Measurements from ENCODE around the gene SLC44A3. TPM values are rescaled to one million over a fixed set of nuclear protein-coding genes. Genes with fewer than 3 reads are reported as not detected.
A peak's percentile ranks its signal among the peaks of the same experiment; 100 is the strongest.

Gene SLC44A3
- total and polyA plus RNA-seq, 4 donors, result 8.2 to 10.2 (median 8.6) TPM

- no peak overlapping the region for H3K4me3 ChIP-seq (ENCODE audit: low read depth, low read length)
- DNase-seq (ENCODE audit: low read depth in 4 of 6, low spot score in 6 of 6), result no peak
- H3K27ac ChIP-seq (ENCODE audit: low read depth, low read length), result no peak overlapping the region
- H3K27me3 ChIP-seq (ENCODE audit: control insufficient read depth, insufficient read depth, low read length), result no peaks in the 10 kb centered on the region
- no peaks in the 10 kb centered on the region for H3K9me3 ChIP-seq (ENCODE audit: control insufficient read depth, insufficient read depth, low read length)
- H3K36me3 ChIP-seq (ENCODE audit: control insufficient read depth, insufficient read depth, low read length), result peaks cover 2% of the 10 kb centered on the region
- H3K4me1 ChIP-seq (ENCODE audit: control insufficient read depth, insufficient read depth, low read length), result peaks cover 12% of the 10 kb centered on the region
- WGBS (ENCODE audit: insufficient coverage), result no CpG with 5 or more reads among the region's 2 CpGs
These were observed 21.7 kb upstream of the SLC44A3 start for GRCh38 chr1:94798462-94798861.

GRCh38 chr1:94799206-94799605, 21.0 kb upstream of the SLC44A3 start:
- Histone ChIP-seq H3K27ac (ENCODE audit: low read depth, low read length) (no peak overlapping the region), H3K36me3 (ENCODE audit: control insufficient read depth, insufficient read depth, low read length) (peaks cover 2% of the 10 kb centered on the region), H3K27me3 (ENCODE audit: control insufficient read depth, insufficient read depth, low read length) (no peaks in the 10 kb centered on the region), H3K4me3 (ENCODE audit: low read depth, low read length) (no peak overlapping the region), H3K9me3 (ENCODE audit: control insufficient read depth, insufficient read depth, low read length) (no peaks in the 10 kb centered on the region), H3K4me1 (ENCODE audit: control insufficient read depth, insufficient read depth, low read length) (peaks cover 19% of the 10 kb centered on the region)
- DNase-seq (ENCODE audit: low read depth in 4 of 6, low spot score in 6 of 6), result no peak
- no CpG with 5 or more reads among the region's 4 CpGs for WGBS (ENCODE audit: insufficient coverage)

- peaks cover 26% of the 10 kb centered on the region for H3K4me1 ChIP-seq (ENCODE audit: control insufficient read depth, insufficient read depth, low read length)
- no peaks in the 10 kb centered on the region for H3K27me3 ChIP-seq (ENCODE audit: control insufficient read depth, insufficient read depth, low read length)
- DNase-seq (ENCODE audit: low read depth in 4 of 6, low spot score in 6 of 6), result peak in 2 of 6 donors; percentile 74 to 76
- no peaks in the 10 kb centered on the region for H3K36me3 ChIP-seq (ENCODE audit: control insufficient read depth, insufficient read depth, low read length)
- no peaks in the 10 kb centered on the region for H3K9me3 ChIP-seq (ENCODE audit: control insufficient read depth, insufficient read depth, low read length)
- no peak overlapping the region for H3K4me3 ChIP-seq (ENCODE audit: low read depth, low read length)
- H3K27ac ChIP-seq (ENCODE audit: low read depth, low read length), result peak overlapping the region; percentile 70
- WGBS (ENCODE audit: insufficient coverage), result 38% methylated on average over 6 of the region's 7 CpGs
These were observed 18.1 kb upstream of the SLC44A3 start for GRCh38 chr1:94801919-94802546.

GRCh38 chr1:94803106-94803505, 17.1 kb upstream of the SLC44A3 start:
- DNase-seq (ENCODE audit: low read depth in 4 of 6, low spot score in 6 of 6), result no peak
- Histone ChIP-seq H3K4me3 (ENCODE audit: low read depth, low read length) (no peak overlapping the region), H3K27ac (ENCODE audit: low read depth, low read length) (peak overlapping the region; percentile 70), H3K4me1 (ENCODE audit: control insufficient read depth, insufficient read depth, low read length) (peaks cover 26% of the 10 kb centered on the region), H3K27me3 (ENCODE audit: control insufficient read depth, insufficient read depth, low read length) (no peaks in the 10 kb centered on the region), H3K36me3 (ENCODE audit: control insufficient read depth, insufficient read depth, low read length) (no peaks in the 10 kb centered on the region), H3K9me3 (ENCODE audit: control insufficient read depth, insufficient read depth, low read length) (no peaks in the 10 kb centered on the region)
- 20% methylated on average over 1 of the region's 3 CpGs for WGBS (ENCODE audit: insufficient coverage)

GRCh38 chr1:94803517-94804441, 16.4 kb upstream of the SLC44A3 start:
- peak in 2 of 6 donors; percentile 74 to 78 for DNase-seq (ENCODE audit: low read depth in 4 of 6, low spot score in 6 of 6)
- H3K4me1 ChIP-seq (ENCODE audit: control insufficient read depth, insufficient read depth, low read length), result peaks cover 26% of the 10 kb centered on the region
- H3K4me3 ChIP-seq (ENCODE audit: low read depth, low read length), result peak overlapping the region; percentile 3
- WGBS (ENCODE audit: insufficient coverage), result 50% methylated on average over 1 of the region's 8 CpGs
- no peaks in the 10 kb centered on the region for H3K9me3 ChIP-seq (ENCODE audit: control insufficient read depth, insufficient read depth, low read length)
- no peaks in the 10 kb centered on the region for H3K36me3 ChIP-seq (ENCODE audit: control insufficient read depth, insufficient read depth, low read length)
- H3K27me3 ChIP-seq (ENCODE audit: control insufficient read depth, insufficient read depth, low read length), result no peaks in the 10 kb centered on the region
- H3K27ac ChIP-seq (ENCODE audit: low read depth, low read length), result peak overlapping the region; percentile 70

- peak overlapping the region; percentile 70 for H3K27ac ChIP-seq (ENCODE audit: low read depth, low read length)
- DNase-seq (ENCODE audit: low read depth in 4 of 6, low spot score in 6 of 6), result no peak
- no peaks in the 10 kb centered on the region for H3K27me3 ChIP-seq (ENCODE audit: control insufficient read depth, insufficient read depth, low read length)
- H3K4me1 ChIP-seq (ENCODE audit: control insufficient read depth, insufficient read depth, low read length), result peaks cover 26% of the 10 kb centered on the region
- 33% methylated on average over 3 of the region's 3 CpGs for WGBS (ENCODE audit: insufficient coverage)
- H3K36me3 ChIP-seq (ENCODE audit: control insufficient read depth, insufficient read depth, low read length), result no peaks in the 10 kb centered on the region
- no peaks in the 10 kb centered on the region for H3K9me3 ChIP-seq (ENCODE audit: control insufficient read depth, insufficient read depth, low read length)
- no peak overlapping the region for H3K4me3 ChIP-seq (ENCODE audit: low read depth, low read length)
These were observed 15.7 kb upstream of the SLC44A3 start for GRCh38 chr1:94804442-94804837.

GRCh38 chr1:94805912-94806311, 14.2 kb upstream of the SLC44A3 start:
- Histone ChIP-seq H3K4me3 (ENCODE audit: low read depth, low read length) (peak overlapping the region; percentile 17), H3K9me3 (ENCODE audit: control insufficient read depth, insufficient read depth, low read length) (no peaks in the 10 kb centered on the region), H3K36me3 (ENCODE audit: control insufficient read depth, insufficient read depth, low read length) (no peaks in the 10 kb centered on the region), H3K27me3 (ENCODE audit: control insufficient read depth, insufficient read depth, low read length) (no peaks in the 10 kb centered on the region), H3K4me1 (ENCODE audit: control insufficient read depth, insufficient read depth, low read length) (peaks cover 26% of the 10 kb centered on the region), H3K27ac (ENCODE audit: low read depth, low read length) (peak overlapping the region; percentile 72)
- DNase-seq (ENCODE audit: low read depth in 4 of 6, low spot score in 6 of 6), result peak in 2 of 6 donors; percentile 85 to 87
- WGBS (ENCODE audit: insufficient coverage), result 0% methylated on average over 1 of the region's 4 CpGs

- DNase-seq (ENCODE audit: low read depth in 4 of 6, low spot score in 6 of 6), result peak in 2 of 6 donors; percentile 80 to 94
- Histone ChIP-seq H3K36me3 (ENCODE audit: control insufficient read depth, insufficient read depth, low read length) (no peaks in the 10 kb centered on the region), H3K4me3 (ENCODE audit: low read depth, low read length) (peak overlapping the region; percentile 17), H3K27ac (ENCODE audit: low read depth, low read length) (peak overlapping the region; percentile 72), H3K27me3 (ENCODE audit: control insufficient read depth, insufficient read depth, low read length) (no peaks in the 10 kb centered on the region), H3K4me1 (ENCODE audit: control insufficient read depth, insufficient read depth, low read length) (peaks cover 26% of the 10 kb centered on the region), H3K9me3 (ENCODE audit: control insufficient read depth, insufficient read depth, low read length) (peaks cover 1% of the 10 kb centered on the region)
- 14% methylated on average over 4 of the region's 6 CpGs for WGBS (ENCODE audit: insufficient coverage)
These were observed 13.7 kb upstream of the SLC44A3 start for GRCh38 chr1:94806441-94806871.

- H3K27ac ChIP-seq (ENCODE audit: low read depth, low read length), result no peak overlapping the region
- H3K27me3 ChIP-seq (ENCODE audit: control insufficient read depth, insufficient read depth, low read length), result no peaks in the 10 kb centered on the region
- H3K36me3 ChIP-seq (ENCODE audit: control insufficient read depth, insufficient read depth, low read length), result no peaks in the 10 kb centered on the region
- no peak overlapping the region for H3K4me3 ChIP-seq (ENCODE audit: low read depth, low read length)
- H3K9me3 ChIP-seq (ENCODE audit: control insufficient read depth, insufficient read depth, low read length), result peaks cover 1% of the 10 kb centered on the region
- peaks cover 19% of the 10 kb centered on the region for H3K4me1 ChIP-seq (ENCODE audit: control insufficient read depth, insufficient read depth, low read length)
- DNase-seq (ENCODE audit: low read depth in 4 of 6, low spot score in 6 of 6), result no peak
- 98% methylated on average over 9 of the region's 12 CpGs for WGBS (ENCODE audit: insufficient coverage)
These were observed 12.2 kb upstream of the SLC44A3 start for GRCh38 chr1:94807742-94808491.

Measured in spinal cord (tissue), 10 donors.